ENCODE measurements around the gene CLPX.

DNA sequence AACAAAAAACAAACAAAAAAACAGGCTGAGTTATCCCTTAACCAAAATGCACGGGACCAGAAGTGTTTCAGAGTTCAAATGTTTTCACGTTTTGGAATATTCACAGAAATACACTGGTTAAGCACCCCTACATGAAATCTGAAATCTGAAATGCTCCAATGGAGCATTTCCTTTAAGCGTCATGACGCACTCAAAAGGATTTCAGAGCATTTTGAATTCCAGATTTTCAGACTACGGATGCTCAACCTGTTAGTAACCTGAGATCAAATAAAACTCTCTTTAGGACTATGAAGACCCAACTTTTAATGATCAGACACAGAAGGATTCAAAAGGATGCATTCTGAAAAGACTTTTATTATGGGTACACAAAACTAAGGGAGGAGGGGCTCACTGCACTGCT lies 9.6 kb downstream of the CLPX start:
- TF ChIP-seq, protein P1, sequence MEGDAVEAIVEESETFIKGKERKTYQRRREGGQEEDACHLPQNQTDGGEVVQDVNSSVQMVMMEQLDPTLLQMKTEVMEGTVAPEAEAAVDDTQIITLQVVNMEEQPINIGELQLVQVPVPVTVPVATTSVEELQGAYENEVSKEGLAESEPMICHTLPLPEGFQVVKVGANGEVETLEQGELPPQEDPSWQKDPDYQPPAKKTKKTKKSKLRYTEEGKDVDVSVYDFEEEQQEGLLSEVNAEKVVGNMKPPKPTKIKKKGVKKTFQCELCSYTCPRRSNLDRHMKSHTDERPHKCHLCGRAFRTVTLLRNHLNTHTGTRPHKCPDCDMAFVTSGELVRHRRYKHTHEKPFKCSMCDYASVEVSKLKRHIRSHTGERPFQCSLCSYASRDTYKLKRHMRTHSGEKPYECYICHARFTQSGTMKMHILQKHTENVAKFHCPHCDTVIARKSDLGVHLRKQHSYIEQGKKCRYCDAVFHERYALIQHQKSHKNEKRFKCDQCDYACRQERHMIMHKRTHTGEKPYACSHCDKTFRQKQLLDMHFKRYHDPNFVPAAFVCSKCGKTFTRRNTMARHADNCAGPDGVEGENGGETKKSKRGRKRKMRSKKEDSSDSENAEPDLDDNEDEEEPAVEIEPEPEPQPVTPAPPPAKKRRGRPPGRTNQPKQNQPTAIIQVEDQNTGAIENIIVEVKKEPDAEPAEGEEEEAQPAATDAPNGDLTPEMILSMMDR (IDR thresholded peaks at IDR 0.05), result no peak
- TF ChIP-seq POLR2A (IDR thresholded peaks at IDR 0.05), result no peak
